IPS-20b (cell line): Measurements from ENCODE around the gene DNAJC6.

Experiments
- H3K27ac ChIP-seq: one replicate; pipeline ENCODE4 v1.5.1; 2013; ENCODE audit warnings: low read length
- H3K27me3 ChIP-seq: 2 replicates; pipeline ENCODE4 v1.6.1; 2013; ENCODE audit warnings: mild to moderate bottlenecking, low read length, inconsistent platforms; ENCODE audit not compliant: insufficient read depth
- H3K36me3 ChIP-seq: 2 replicates; pipeline ENCODE4 v1.6.1; 2013; ENCODE audit warnings: low read depth, mild to moderate bottlenecking, inconsistent platforms, low read length, moderate library complexity; ENCODE audit not compliant: insufficient read depth
- H3K4me1 ChIP-seq: 2 replicates; pipeline ENCODE4 v1.6.1; 2013; ENCODE audit warnings: mild to moderate bottlenecking, control low read depth, inconsistent platforms, low read length, moderate library complexity; ENCODE audit not compliant: insufficient read depth
- H3K4me3 ChIP-seq: 2 replicates; pipeline ENCODE4 v1.5.1; 2013; ENCODE audit warnings: mild to moderate bottlenecking, low read length, inconsistent platforms
- H3K9ac ChIP-seq: 2 replicates; pipeline ENCODE4 v1.6.1; 2013; ENCODE audit warnings: low read depth, mild to moderate bottlenecking, inconsistent platforms, low read length, moderate library complexity
- H3K9me3 ChIP-seq: 2 replicates; pipeline ENCODE4 v1.6.1; 2013; ENCODE audit warnings: mild to moderate bottlenecking, low read depth, low read length, inconsistent platforms; ENCODE audit not compliant: insufficient read depth

DNAJC6 gene

GRCh38 chr1:65299328-65299727 is 10.0 kb upstream of the DNAJC6 start:
- no peak overlapping the region for H3K9ac ChIP-seq
- no peaks in the 10 kb centered on the region for H3K36me3 ChIP-seq
- no peak overlapping the region for H3K27ac ChIP-seq

GRCh38 chr1:65308781-65309303 is 501 bp upstream of the DNAJC6 start:
- Histone ChIP-seq H3K4me1 (peaks cover 12% of the 10 kb centered on the region; the same call in 1 of the 2 replicates), H3K4me3 (peak overlapping the region; percentile 89), H3K27me3 (peaks cover 29% of the 10 kb centered on the region), H3K9me3 (no peaks in the 10 kb centered on the region), H3K9ac (peak overlapping the region; percentile 0; the same call in 1 of the 2 replicates), H3K36me3 (no peaks in the 10 kb centered on the region), H3K27ac (no peak overlapping the region)

More at GRCh38 chr1:65299328-65299727, 10.0 kb upstream of the DNAJC6 start:
- Histone ChIP-seq H3K9me3 (no peaks in the 10 kb centered on the region), H3K4me3 (no peak overlapping the region), H3K4me1 (peaks cover 6% of the 10 kb centered on the region; the same call in 1 of the 2 replicates), H3K27me3 (no peaks in the 10 kb centered on the region)

- Histone ChIP-seq H3K4me1 (peaks cover 12% of the 10 kb centered on the region; the same call in 1 of the 2 replicates), H3K4me3 (peak overlapping the region; percentile 89), H3K9me3 (no peaks in the 10 kb centered on the region), H3K27ac (no peak overlapping the region), H3K27me3 (peaks cover 29% of the 10 kb centered on the region), H3K9ac (peak overlapping the region; percentile 17; the same call in 1 of the 2 replicates), H3K36me3 (no peaks in the 10 kb centered on the region)
Measured at GRCh38 chr1:65310078-65310587, 790 bp downstream of the DNAJC6 start.

GRCh38 chr1:65311760-65312159 is 2.4 kb downstream of the DNAJC6 start:
- peaks cover 29% of the 10 kb centered on the region for H3K27me3 ChIP-seq
- H3K4me1 ChIP-seq, result peaks cover 12% of the 10 kb centered on the region; the same call in 1 of the 2 replicates
- H3K9ac ChIP-seq, result no peak overlapping the region
- H3K27ac ChIP-seq, result no peak overlapping the region
- H3K36me3 ChIP-seq, result no peaks in the 10 kb centered on the region
- H3K9me3 ChIP-seq, result no peaks in the 10 kb centered on the region
- H3K4me3 ChIP-seq, result no peak overlapping the region

GRCh38 chr1:65316233-65316632 is 6.9 kb downstream of the DNAJC6 start:
- no peaks in the 10 kb centered on the region for H3K36me3 ChIP-seq
- H3K27ac ChIP-seq, result no peak overlapping the region
- no peaks in the 10 kb centered on the region for H3K4me1 ChIP-seq
- no peaks in the 10 kb centered on the region for H3K27me3 ChIP-seq
- H3K9ac ChIP-seq, result no peak overlapping the region
- no peaks in the 10 kb centered on the region for H3K9me3 ChIP-seq
- H3K4me3 ChIP-seq, result no peak overlapping the region

- Histone ChIP-seq H3K4me1 (no peaks in the 10 kb centered on the region), H3K36me3 (no peaks in the 10 kb centered on the region), H3K9me3 (no peaks in the 10 kb centered on the region), H3K4me3 (no peak overlapping the region), H3K27ac (no peak overlapping the region), H3K27me3 (no peaks in the 10 kb centered on the region), H3K9ac (no peak overlapping the region)
Measured at GRCh38 chr1:65317866-65318653, 8.7 kb downstream of the DNAJC6 start.

GRCh38 chr1:65319141-65319540 is 9.8 kb downstream of the DNAJC6 start:
- H3K4me3 ChIP-seq, result no peak overlapping the region
- H3K9ac ChIP-seq, result no peak overlapping the region
- no peak overlapping the region for H3K27ac ChIP-seq
- H3K4me1 ChIP-seq, result no peaks in the 10 kb centered on the region
- H3K9me3 ChIP-seq, result no peaks in the 10 kb centered on the region
- no peaks in the 10 kb centered on the region for H3K36me3 ChIP-seq
- H3K27me3 ChIP-seq, result no peaks in the 10 kb centered on the region

- H3K27ac ChIP-seq, result no peak overlapping the region
- H3K36me3 ChIP-seq, result no peaks in the 10 kb centered on the region
- no peaks in the 10 kb centered on the region for H3K9me3 ChIP-seq
- no peaks in the 10 kb centered on the region for H3K27me3 ChIP-seq
- H3K4me1 ChIP-seq, result no peaks in the 10 kb centered on the region
- no peak overlapping the region for H3K4me3 ChIP-seq
- no peak overlapping the region for H3K9ac ChIP-seq
Measured at GRCh38 chr1:65319754-65320153, 10.4 kb downstream of the DNAJC6 start.

- H3K4me3 ChIP-seq, result no peak overlapping the region
- no peak overlapping the region for H3K27ac ChIP-seq
- no peak overlapping the region for H3K9ac ChIP-seq
- H3K36me3 ChIP-seq, result no peaks in the 10 kb centered on the region
- H3K9me3 ChIP-seq, result no peaks in the 10 kb centered on the region
- H3K27me3 ChIP-seq, result no peaks in the 10 kb centered on the region
- no peaks in the 10 kb centered on the region for H3K4me1 ChIP-seq
Measured at GRCh38 chr1:65321879-65322278, 12.5 kb downstream of the DNAJC6 start.

GRCh38 chr1:65323246-65323645 is 13.9 kb downstream of the DNAJC6 start:
- Histone ChIP-seq H3K27ac (no peak overlapping the region), H3K9ac (no peak overlapping the region), H3K4me1 (no peaks in the 10 kb centered on the region), H3K4me3 (no peak overlapping the region), H3K36me3 (no peaks in the 10 kb centered on the region), H3K9me3 (no peaks in the 10 kb centered on the region), H3K27me3 (no peaks in the 10 kb centered on the region)

- no peak overlapping the region for H3K27ac ChIP-seq
- H3K36me3 ChIP-seq, result no peaks in the 10 kb centered on the region
- H3K9me3 ChIP-seq, result no peaks in the 10 kb centered on the region
- no peak overlapping the region for H3K4me3 ChIP-seq
- H3K4me1 ChIP-seq, result no peaks in the 10 kb centered on the region
- no peaks in the 10 kb centered on the region for H3K27me3 ChIP-seq
- no peak overlapping the region for H3K9ac ChIP-seq
Measured at GRCh38 chr1:65330021-65330420, 20.7 kb downstream of the DNAJC6 start.

GRCh38 chr1:65330822-65331221 is 21.5 kb downstream of the DNAJC6 start:
- Histone ChIP-seq H3K27ac (no peak overlapping the region), H3K36me3 (no peaks in the 10 kb centered on the region), H3K9ac (no peak overlapping the region), H3K4me1 (no peaks in the 10 kb centered on the region), H3K4me3 (no peak overlapping the region), H3K9me3 (no peaks in the 10 kb centered on the region), H3K27me3 (no peaks in the 10 kb centered on the region)
